GM12874 (cell line): ENCODE measurements around the gene DIP2B.

Experiments used
- CTCF ChIP-seq: IDR thresholded peaks from 2 replicates; pipeline ENCODE4 v1.5.1; 2011; ENCODE audit warnings: low read depth, mild to moderate bottlenecking, control low read depth, low read length, moderate library complexity; ENCODE audit not compliant: insufficient read depth

The DIP2B gene

GRCh38 chr12:50785406-50786001 is 280.7 kb downstream of the DIP2B start:
- no peak for TF ChIP-seq CTCF

- TF ChIP-seq CTCF = no peak
These were observed 281.9 kb downstream of the DIP2B start for GRCh38 chr12:50786498-50787231.

- no peak for TF ChIP-seq CTCF
These were observed 282.8 kb downstream of the DIP2B start for GRCh38 chr12:50787618-50788017.

GRCh38 chr12:50788561-50788960 is 283.8 kb downstream of the DIP2B start:
- no peak for TF ChIP-seq CTCF

GRCh38 chr12:50790081-50790480 is 285.3 kb downstream of the DIP2B start:
- TF ChIP-seq CTCF = no peak
